K562 (cell line): ENCODE data around the gene ZBTB9. TPM values are rescaled to one million over a fixed set of nuclear protein-coding genes. Genes with fewer than 3 reads are reported as not detected.

Experiments used
- C11orf30 ChIP-seq: fragments of 450-650 bp; IDR thresholded peaks from 2 replicates; pipeline ENCODE4 v1.6.1; 2016; ENCODE audit warnings: low read depth, mild to moderate bottlenecking
- HCFC1 ChIP-seq: IDR thresholded peaks from 2 replicates; pipeline ENCODE4 v1.6.1; 2012; ENCODE audit warnings: low read depth, low read length, improper control_type of control experiment
- HNRNPK ChIP-seq: fragments of 200-400 bp; formaldehyde crosslinking; IDR thresholded peaks from one replicate; pipeline ENCODE4 v1.6.1; 2018; ENCODE audit warnings: mild to moderate bottlenecking, low read depth, low read length; ENCODE audit not compliant: poor library complexity, severe bottlenecking
- polyA plus RNA-seq, 8 experiments: library from polyadenylated mRNA; depleted of rRNA in 4 of 8; stranded (reverse) in 5 of 8; unstranded in 3 of 8; fragments of >200 nt; fragmentation: Nextera tagmentation in 2 of 8; fragmentation: Illumina TruSeq in 1 of 8; extraction: Ambion mirVana in 2 of 8; extraction: Trizol in 1 of 8; gene quantifications; 2 replicates each; pipeline versions ENCODE4 v1.2.1 to v1.2.3, GENCODE V29; 2011 to 2014; ENCODE audit warnings: inconsistent platforms in 1 of 8, missing spikeins in 1 of 8
- total RNA-seq, 7 experiments: library from RNA; depleted of rRNA in 6 of 7; stranded (reverse); fragments of >200 nt in 6 of 7; fragmentation: Illumina TruSeq in 2 of 7; extraction: Trizol in 2 of 7; gene quantifications; 2 replicates each; pipeline versions ENCODE4 v1.2.1 to v1.2.3, GENCODE V29; 2011 to 2021; ENCODE audit warnings: low replicate concordance in 1 of 7
- TF ChIP-seq, protein P1 (sequence below): fragments of 450-650 bp; IDR thresholded peaks from 2 replicates; pipeline ENCODE4 v1.6.1; 2016; ENCODE audit warnings: mild to moderate bottlenecking, moderate library complexity
- TF ChIP-seq, protein P2 (sequence below): fragments of 250-450 bp; sonication (Bioruptor Pico); IDR thresholded peaks from 2 replicates; pipeline ENCODE4 v1.9.0; 2021; ENCODE audit warnings: mild to moderate bottlenecking
- TF ChIP-seq, protein P3 (sequence below): fragments of 450-650 bp; IDR thresholded peaks from 2 replicates; pipeline ENCODE4 v1.6.1; 2017; ENCODE audit warnings: antibody characterized with exemption
- TF ChIP-seq, protein P4 (sequence below): sonication (generic); formaldehyde crosslinking; IDR thresholded peaks from 2 replicates; pipeline ENCODE4 v1.8.1; 2023; ENCODE audit warnings: mild to moderate bottlenecking, missing genetic modification reagents
- TF ChIP-seq, protein P5 (sequence below): sonication (generic); formaldehyde crosslinking; IDR thresholded peaks from 2 replicates; pipeline ENCODE4 v1.8.1; 2023; ENCODE audit warnings: mild to moderate bottlenecking, missing genetic modification reagents

ZBTB9 gene
- total and polyA plus RNA-seq, 9 of the 15 experiments (the other 6 are each of a cell fraction or from before 2014, with no cell fraction given) = 1.9 to 19.5 (median 10.4) TPM

DNA sequence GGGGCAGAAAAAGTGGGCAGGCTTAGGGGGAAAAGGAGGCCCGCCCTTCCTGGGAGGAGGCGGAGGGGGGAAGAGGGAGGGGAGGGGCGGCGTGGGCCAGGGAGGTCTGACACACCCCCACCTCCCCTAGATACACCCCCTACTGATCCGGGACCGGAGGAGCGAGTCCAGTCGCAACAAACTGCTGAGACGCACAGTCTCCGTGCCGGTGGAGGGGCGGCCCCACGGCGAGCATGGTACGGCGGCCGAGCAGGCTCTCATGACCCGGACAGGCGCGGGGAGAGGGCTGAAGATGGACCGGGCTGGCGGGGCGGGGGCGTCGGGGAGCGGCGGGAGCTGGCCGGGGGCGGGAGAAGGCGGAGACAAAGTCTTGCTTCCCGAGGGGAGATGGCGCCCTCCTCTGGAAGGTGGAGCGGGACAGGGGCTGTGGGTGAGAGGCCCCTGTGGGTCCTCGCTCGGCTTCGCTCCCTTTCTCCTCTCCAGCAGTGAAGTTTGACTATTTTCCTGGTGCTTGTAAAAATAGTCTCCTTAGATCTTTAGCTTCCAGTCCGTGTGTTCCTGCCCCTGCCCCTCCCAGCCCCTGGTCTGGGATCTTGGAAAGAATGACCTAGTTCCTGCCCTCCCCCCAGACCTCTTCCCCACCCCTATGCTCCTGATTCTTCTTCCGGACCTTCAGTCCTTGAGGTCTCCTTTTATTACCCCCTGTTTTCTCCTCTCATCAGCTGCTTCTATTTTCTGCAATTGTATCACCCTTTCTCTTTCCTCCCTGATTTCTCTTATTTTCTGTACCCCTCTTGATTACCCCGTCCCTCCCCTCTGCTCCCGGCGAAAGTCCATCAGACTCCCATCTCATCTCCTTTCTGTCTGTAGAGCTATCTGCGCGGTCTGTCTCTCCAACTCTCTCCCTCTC is 28.5 kb upstream of the ZBTB9 start (continued):
- TF ChIP-seq HCFC1 = peak; percentile 63
- TF ChIP-seq, protein P1, sequence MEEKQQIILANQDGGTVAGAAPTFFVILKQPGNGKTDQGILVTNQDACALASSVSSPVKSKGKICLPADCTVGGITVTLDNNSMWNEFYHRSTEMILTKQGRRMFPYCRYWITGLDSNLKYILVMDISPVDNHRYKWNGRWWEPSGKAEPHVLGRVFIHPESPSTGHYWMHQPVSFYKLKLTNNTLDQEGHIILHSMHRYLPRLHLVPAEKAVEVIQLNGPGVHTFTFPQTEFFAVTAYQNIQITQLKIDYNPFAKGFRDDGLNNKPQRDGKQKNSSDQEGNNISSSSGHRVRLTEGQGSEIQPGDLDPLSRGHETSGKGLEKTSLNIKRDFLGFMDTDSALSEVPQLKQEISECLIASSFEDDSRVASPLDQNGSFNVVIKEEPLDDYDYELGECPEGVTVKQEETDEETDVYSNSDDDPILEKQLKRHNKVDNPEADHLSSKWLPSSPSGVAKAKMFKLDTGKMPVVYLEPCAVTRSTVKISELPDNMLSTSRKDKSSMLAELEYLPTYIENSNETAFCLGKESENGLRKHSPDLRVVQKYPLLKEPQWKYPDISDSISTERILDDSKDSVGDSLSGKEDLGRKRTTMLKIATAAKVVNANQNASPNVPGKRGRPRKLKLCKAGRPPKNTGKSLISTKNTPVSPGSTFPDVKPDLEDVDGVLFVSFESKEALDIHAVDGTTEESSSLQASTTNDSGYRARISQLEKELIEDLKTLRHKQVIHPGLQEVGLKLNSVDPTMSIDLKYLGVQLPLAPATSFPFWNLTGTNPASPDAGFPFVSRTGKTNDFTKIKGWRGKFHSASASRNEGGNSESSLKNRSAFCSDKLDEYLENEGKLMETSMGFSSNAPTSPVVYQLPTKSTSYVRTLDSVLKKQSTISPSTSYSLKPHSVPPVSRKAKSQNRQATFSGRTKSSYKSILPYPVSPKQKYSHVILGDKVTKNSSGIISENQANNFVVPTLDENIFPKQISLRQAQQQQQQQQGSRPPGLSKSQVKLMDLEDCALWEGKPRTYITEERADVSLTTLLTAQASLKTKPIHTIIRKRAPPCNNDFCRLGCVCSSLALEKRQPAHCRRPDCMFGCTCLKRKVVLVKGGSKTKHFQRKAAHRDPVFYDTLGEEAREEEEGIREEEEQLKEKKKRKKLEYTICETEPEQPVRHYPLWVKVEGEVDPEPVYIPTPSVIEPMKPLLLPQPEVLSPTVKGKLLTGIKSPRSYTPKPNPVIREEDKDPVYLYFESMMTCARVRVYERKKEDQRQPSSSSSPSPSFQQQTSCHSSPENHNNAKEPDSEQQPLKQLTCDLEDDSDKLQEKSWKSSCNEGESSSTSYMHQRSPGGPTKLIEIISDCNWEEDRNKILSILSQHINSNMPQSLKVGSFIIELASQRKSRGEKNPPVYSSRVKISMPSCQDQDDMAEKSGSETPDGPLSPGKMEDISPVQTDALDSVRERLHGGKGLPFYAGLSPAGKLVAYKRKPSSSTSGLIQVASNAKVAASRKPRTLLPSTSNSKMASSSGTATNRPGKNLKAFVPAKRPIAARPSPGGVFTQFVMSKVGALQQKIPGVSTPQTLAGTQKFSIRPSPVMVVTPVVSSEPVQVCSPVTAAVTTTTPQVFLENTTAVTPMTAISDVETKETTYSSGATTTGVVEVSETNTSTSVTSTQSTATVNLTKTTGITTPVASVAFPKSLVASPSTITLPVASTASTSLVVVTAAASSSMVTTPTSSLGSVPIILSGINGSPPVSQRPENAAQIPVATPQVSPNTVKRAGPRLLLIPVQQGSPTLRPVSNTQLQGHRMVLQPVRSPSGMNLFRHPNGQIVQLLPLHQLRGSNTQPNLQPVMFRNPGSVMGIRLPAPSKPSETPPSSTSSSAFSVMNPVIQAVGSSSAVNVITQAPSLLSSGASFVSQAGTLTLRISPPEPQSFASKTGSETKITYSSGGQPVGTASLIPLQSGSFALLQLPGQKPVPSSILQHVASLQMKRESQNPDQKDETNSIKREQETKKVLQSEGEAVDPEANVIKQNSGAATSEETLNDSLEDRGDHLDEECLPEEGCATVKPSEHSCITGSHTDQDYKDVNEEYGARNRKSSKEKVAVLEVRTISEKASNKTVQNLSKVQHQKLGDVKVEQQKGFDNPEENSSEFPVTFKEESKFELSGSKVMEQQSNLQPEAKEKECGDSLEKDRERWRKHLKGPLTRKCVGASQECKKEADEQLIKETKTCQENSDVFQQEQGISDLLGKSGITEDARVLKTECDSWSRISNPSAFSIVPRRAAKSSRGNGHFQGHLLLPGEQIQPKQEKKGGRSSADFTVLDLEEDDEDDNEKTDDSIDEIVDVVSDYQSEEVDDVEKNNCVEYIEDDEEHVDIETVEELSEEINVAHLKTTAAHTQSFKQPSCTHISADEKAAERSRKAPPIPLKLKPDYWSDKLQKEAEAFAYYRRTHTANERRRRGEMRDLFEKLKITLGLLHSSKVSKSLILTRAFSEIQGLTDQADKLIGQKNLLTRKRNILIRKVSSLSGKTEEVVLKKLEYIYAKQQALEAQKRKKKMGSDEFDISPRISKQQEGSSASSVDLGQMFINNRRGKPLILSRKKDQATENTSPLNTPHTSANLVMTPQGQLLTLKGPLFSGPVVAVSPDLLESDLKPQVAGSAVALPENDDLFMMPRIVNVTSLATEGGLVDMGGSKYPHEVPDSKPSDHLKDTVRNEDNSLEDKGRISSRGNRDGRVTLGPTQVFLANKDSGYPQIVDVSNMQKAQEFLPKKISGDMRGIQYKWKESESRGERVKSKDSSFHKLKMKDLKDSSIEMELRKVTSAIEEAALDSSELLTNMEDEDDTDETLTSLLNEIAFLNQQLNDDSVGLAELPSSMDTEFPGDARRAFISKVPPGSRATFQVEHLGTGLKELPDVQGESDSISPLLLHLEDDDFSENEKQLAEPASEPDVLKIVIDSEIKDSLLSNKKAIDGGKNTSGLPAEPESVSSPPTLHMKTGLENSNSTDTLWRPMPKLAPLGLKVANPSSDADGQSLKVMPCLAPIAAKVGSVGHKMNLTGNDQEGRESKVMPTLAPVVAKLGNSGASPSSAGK = peak; percentile 91
- TF ChIP-seq, protein P2, sequence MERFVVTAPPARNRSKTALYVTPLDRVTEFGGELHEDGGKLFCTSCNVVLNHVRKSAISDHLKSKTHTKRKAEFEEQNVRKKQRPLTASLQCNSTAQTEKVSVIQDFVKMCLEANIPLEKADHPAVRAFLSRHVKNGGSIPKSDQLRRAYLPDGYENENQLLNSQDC (CRISPR knock-in tag) = no peak
- peak; percentile 19; the same call in 1 of the 2 replicates for TF ChIP-seq C11orf30
- TF ChIP-seq, protein P3, sequence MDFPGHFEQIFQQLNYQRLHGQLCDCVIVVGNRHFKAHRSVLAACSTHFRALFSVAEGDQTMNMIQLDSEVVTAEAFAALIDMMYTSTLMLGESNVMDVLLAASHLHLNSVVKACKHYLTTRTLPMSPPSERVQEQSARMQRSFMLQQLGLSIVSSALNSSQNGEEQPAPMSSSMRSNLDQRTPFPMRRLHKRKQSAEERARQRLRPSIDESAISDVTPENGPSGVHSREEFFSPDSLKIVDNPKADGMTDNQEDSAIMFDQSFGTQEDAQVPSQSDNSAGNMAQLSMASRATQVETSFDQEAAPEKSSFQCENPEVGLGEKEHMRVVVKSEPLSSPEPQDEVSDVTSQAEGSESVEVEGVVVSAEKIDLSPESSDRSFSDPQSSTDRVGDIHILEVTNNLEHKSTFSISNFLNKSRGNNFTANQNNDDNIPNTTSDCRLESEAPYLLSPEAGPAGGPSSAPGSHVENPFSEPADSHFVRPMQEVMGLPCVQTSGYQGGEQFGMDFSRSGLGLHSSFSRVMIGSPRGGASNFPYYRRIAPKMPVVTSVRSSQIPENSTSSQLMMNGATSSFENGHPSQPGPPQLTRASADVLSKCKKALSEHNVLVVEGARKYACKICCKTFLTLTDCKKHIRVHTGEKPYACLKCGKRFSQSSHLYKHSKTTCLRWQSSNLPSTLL = no peak
- TF ChIP-seq, protein P4, sequence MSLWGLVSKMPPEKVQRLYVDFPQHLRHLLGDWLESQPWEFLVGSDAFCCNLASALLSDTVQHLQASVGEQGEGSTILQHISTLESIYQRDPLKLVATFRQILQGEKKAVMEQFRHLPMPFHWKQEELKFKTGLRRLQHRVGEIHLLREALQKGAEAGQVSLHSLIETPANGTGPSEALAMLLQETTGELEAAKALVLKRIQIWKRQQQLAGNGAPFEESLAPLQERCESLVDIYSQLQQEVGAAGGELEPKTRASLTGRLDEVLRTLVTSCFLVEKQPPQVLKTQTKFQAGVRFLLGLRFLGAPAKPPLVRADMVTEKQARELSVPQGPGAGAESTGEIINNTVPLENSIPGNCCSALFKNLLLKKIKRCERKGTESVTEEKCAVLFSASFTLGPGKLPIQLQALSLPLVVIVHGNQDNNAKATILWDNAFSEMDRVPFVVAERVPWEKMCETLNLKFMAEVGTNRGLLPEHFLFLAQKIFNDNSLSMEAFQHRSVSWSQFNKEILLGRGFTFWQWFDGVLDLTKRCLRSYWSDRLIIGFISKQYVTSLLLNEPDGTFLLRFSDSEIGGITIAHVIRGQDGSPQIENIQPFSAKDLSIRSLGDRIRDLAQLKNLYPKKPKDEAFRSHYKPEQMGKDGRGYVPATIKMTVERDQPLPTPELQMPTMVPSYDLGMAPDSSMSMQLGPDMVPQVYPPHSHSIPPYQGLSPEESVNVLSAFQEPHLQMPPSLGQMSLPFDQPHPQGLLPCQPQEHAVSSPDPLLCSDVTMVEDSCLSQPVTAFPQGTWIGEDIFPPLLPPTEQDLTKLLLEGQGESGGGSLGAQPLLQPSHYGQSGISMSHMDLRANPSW = no peak
- TF ChIP-seq, protein P5, sequence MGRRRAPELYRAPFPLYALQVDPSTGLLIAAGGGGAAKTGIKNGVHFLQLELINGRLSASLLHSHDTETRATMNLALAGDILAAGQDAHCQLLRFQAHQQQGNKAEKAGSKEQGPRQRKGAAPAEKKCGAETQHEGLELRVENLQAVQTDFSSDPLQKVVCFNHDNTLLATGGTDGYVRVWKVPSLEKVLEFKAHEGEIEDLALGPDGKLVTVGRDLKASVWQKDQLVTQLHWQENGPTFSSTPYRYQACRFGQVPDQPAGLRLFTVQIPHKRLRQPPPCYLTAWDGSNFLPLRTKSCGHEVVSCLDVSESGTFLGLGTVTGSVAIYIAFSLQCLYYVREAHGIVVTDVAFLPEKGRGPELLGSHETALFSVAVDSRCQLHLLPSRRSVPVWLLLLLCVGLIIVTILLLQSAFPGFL = no peak
- TF ChIP-seq HNRNPK = no peak
